HG02759 (cell line): ENCODE results near the gene COL1A1.

Experiments used
- ATAC-seq: cut with Tn5 transposase; IDR thresholded peaks from one replicate; pipeline ENCODE4 v1.9.1; 2021; ENCODE audit warnings: mild to moderate bottlenecking, moderate library complexity; ENCODE audit not compliant: unreplicated experiment

Gene COL1A1

GRCh38 chr17:50161023-50161910, 40.2 kb downstream of the COL1A1 start:
- peak; percentile 85 for ATAC-seq

GRCh38 chr17:50157891-50158290, 43.5 kb downstream of the COL1A1 start:
- ATAC-seq = no peak

GRCh38 chr17:50155115-50155819, 46.2 kb downstream of the COL1A1 start:
- ATAC-seq = no peak

- no peak for ATAC-seq
These were observed 46.8 kb downstream of the COL1A1 start for GRCh38 chr17:50154604-50155003.

- ATAC-seq = no peak
These were observed 47.5 kb downstream of the COL1A1 start for GRCh38 chr17:50153650-50154575.

GRCh38 chr17:50152736-50153135, 48.7 kb downstream of the COL1A1 start:
- no peak for ATAC-seq

- peak; percentile 19 for ATAC-seq
These were observed 49.4 kb downstream of the COL1A1 start for GRCh38 chr17:50151937-50152547.

- ATAC-seq = peak; percentile 42
These were observed 50.1 kb downstream of the COL1A1 start for GRCh38 chr17:50151041-50151936.

- no peak for ATAC-seq
These were observed 50.9 kb downstream of the COL1A1 start, which contains the start of gene PPP1R9B for GRCh38 chr17:50150354-50151040. Gene PPP1R9B (minus strand): TSS chr17:50150677. CDS start chr17:50150513, 164 bp downstream.

GRCh38 chr17:50149417-50150353, 51.7 kb downstream of the COL1A1 start:
- ATAC-seq = no peak

- ATAC-seq = no peak
These were observed 52.4 kb downstream of the COL1A1 start for GRCh38 chr17:50149091-50149416.

- ATAC-seq = peak; percentile 50
These were observed 53.0 kb downstream of the COL1A1 start for GRCh38 chr17:50148226-50149090.

- no peak for ATAC-seq
These were observed 53.6 kb downstream of the COL1A1 start for GRCh38 chr17:50147841-50148225.

GRCh38 chr17:50146927-50147665, 54.3 kb downstream of the COL1A1 start:
- no peak for ATAC-seq

- ATAC-seq = no peak
These were observed 55.1 kb downstream of the COL1A1 start for GRCh38 chr17:50146230-50146926.
